T-helper 2 cell treated with Interferon-gamma antibody and Interleukin-4, amounts not matched to agents 100 ng/mL and 5 ng/mL, for 36 hours (primary cell): ENCODE measurements around the gene SARS2. TPM values are rescaled to one million over a fixed set of nuclear protein-coding genes. Genes with fewer than 3 reads are reported as not detected.

Source experiments
- intact Hi-C: fragments of 100-400 bp; cut with micrococcal nuclease; formaldehyde crosslinking; loops from one replicate; pipeline ENCODE4 v1.15.1; 2023
- total RNA-seq: library from RNA; stranded (reverse); gene quantifications from 2 replicates; pipeline ENCODE4 v1.2.3, GENCODE V29; 2022

SARS2 gene
- total RNA-seq, 1 donor from 2014 or later = 55.3 TPM

- intact Hi-C loops = loop anchor here (1.0 kb wide), 3 partner anchors 18 to 141 kb away; partner anchors contain the start of gene ECH1
Measured at GRCh38 chr19:38869836-38870607, 60.5 kb downstream of the SARS2 start.

- intact Hi-C loops = loop anchor here (1.0 kb wide), 2 partner anchors 17 to 140 kb away; no protein-coding TSS in a partner anchor
Measured at GRCh38 chr19:38869160-38869835, 61.3 kb downstream of the SARS2 start.

GRCh38 chr19:38868551-38868950 is 62.0 kb downstream of the SARS2 start:
- intact Hi-C loops = no loop called here

- intact Hi-C loops = no loop called here
Measured at GRCh38 chr19:38867171-38867780, 63.3 kb downstream of the SARS2 start.

Other genes starting within 250 kb of the SARS2 start
- gene CAPN12, start 186.3 kb downstream of the SARS2 start, total RNA-seq = 4.4 and 5.3 TPM in 2 replicates
- gene LGALS7, start 157.2 kb downstream of the SARS2 start, total RNA-seq = not detected in 2 replicates
- not detected in 2 replicates for gene LGALS7B, start 141.6 kb downstream of the SARS2 start, total RNA-seq
- gene LGALS4, start 117.8 kb downstream of the SARS2 start, total RNA-seq = 1.7 and 2.0 TPM in 2 replicates
- gene ECH1, start 99.0 kb downstream of the SARS2 start, total RNA-seq = 146 and 160 TPM in 2 replicates
- 572 and 574 TPM in 2 replicates for gene HNRNPL, start 80.8 kb downstream of the SARS2 start, total RNA-seq
- gene RINL, start 52.5 kb downstream of the SARS2 start, total RNA-seq = 59.5 and 65.6 TPM in 2 replicates
- 42.2 and 42.5 TPM in 2 replicates for gene SIRT2, start 31.1 kb downstream of the SARS2 start, total RNA-seq
- gene NFKBIB, start 30.8 kb downstream of the SARS2 start, total RNA-seq = 42.1 and 42.2 TPM in 2 replicates
- 1.6 TPM in 2 replicates for gene CCER2, start 18.6 kb downstream of the SARS2 start, total RNA-seq
- gene MRPS12, start 181 bp upstream of the SARS2 start, total RNA-seq = 68.3 and 69.9 TPM in 2 replicates
- gene FBXO17, start 45.0 kb upstream of the SARS2 start, total RNA-seq = not detected in 2 replicates
- 0.27 and 0.61 TPM in 2 replicates for gene FBXO27, start 101.8 kb upstream of the SARS2 start, total RNA-seq
- gene ACP7, start 153.6 kb upstream of the SARS2 start, total RNA-seq = not detected in 2 replicates
- 15.5 and 16.3 TPM in 2 replicates for gene PAK4, start 195.0 kb upstream of the SARS2 start, total RNA-seq